Right lobe of liver (tissue), 4 donors: ENCODE measurements around the gene GSTM1.

Experiments used
- CTCF ChIP-seq, 4 donors: fragments of 200-600 bp in 3 of 4; fragments of 450-650 bp in 1 of 4; IDR thresholded peaks; one replicate each; pipeline versions ENCODE4 v1.5.1 to v1.8.0; 2016 to 2022; ENCODE audit warnings: antibody characterized with exemption in 4 of 4, mild to moderate bottlenecking in 2 of 4
- POLR2A ChIP-seq: fragments of 450-650 bp; IDR thresholded peaks from one replicate; pipeline ENCODE4 v1.6.1; 2017; ENCODE audit warnings: antibody characterized with exemption, mild to moderate bottlenecking
- donor health status: DM: no; HTN: no; CAD: no.
- donor health status: DM: no; HTN: no; CAD: no.
- donor health status: DM: no; HTN: yes; CAD: no.

- TF ChIP-seq POLR2A (no peak), CTCF (IDR thresholded peaks at IDR 0.05) (no peak)
Observed at GRCh38 chr1:109722908-109723691, 35.5 kb downstream of the GSTM1 start.
